ENCODE measurements around the gene SLC25A12. TPM values are rescaled to one million over a fixed set of nuclear protein-coding genes. Genes with fewer than 3 reads are reported as not detected.

SLC25A12 gene
- total RNA-seq, 4 donors from 2014 or later = 15.9 to 20.5 (median 18.6) TPM

GRCh38 chr2:171830039-171830438 is 64.0 kb downstream of the SLC25A12 start:
- DNase-seq (ENCODE audit: low spot score in 2 of 2) = no peak
- Histone ChIP-seq H3K27ac (no peak overlapping the region), H3K36me3 (peaks cover 0 to 78% (median 10%) of the 10 kb centered on the region in 3 donors), H3K4me1 (no peaks in the 10 kb centered on the region), H3K4me3 (no peak overlapping the region), H3K9me3 (no peaks in the 10 kb centered on the region), H3K27me3 (no peaks in the 10 kb centered on the region)
- TF ChIP-seq POLR2A (IDR thresholded peaks at IDR 0.05) (no peak), EP300 (IDR thresholded peaks at IDR 0.05) (no peak)
- TF ChIP-seq, protein P1, sequence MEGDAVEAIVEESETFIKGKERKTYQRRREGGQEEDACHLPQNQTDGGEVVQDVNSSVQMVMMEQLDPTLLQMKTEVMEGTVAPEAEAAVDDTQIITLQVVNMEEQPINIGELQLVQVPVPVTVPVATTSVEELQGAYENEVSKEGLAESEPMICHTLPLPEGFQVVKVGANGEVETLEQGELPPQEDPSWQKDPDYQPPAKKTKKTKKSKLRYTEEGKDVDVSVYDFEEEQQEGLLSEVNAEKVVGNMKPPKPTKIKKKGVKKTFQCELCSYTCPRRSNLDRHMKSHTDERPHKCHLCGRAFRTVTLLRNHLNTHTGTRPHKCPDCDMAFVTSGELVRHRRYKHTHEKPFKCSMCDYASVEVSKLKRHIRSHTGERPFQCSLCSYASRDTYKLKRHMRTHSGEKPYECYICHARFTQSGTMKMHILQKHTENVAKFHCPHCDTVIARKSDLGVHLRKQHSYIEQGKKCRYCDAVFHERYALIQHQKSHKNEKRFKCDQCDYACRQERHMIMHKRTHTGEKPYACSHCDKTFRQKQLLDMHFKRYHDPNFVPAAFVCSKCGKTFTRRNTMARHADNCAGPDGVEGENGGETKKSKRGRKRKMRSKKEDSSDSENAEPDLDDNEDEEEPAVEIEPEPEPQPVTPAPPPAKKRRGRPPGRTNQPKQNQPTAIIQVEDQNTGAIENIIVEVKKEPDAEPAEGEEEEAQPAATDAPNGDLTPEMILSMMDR (IDR thresholded peaks at IDR 0.05) = no peak
- 86 to 96% methylated on average over 3 of the region's 3 CpGs for WGBS, 2 donors

DNA sequence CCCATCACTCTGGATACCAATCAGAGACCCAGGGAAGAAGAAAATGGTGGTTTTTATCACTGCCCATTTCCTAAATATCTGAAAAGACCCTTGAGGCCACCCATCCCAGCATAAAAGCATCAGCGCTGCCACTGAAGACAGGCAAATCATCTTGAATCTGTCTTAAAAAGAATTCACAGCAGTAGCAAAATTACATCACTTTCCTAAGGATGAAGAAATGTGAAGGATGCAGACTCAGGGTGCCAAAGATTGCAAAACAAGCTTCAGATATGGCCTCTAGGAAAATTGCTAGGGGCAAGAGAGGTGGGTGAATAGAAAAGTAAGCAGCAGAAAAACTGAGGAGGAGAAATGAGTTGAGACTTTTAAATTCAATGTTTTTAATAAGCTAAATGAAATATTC is 70.0 kb downstream of the SLC25A12 start:
- Histone ChIP-seq H3K4me1 (no peaks in the 10 kb centered on the region), H3K27ac (no peak overlapping the region), H3K9me3 (no peaks in the 10 kb centered on the region), H3K4me3 (no peak overlapping the region), H3K27me3 (no peaks in the 10 kb centered on the region), H3K36me3 (peaks cover 0 to 32% (median 4%) of the 10 kb centered on the region in 3 donors)
- TF ChIP-seq, protein P1 (IDR thresholded peaks at IDR 0.05) = no peak
- no peak for TF ChIP-seq EP300 (IDR thresholded peaks at IDR 0.05)
- TF ChIP-seq POLR2A (IDR thresholded peaks at IDR 0.05) = no peak
- no peak for DNase-seq (ENCODE audit: low spot score in 2 of 2)
- WGBS, 2 donors = 89 to 93% methylated on average over 1 of the region's 1 CpG

DNA sequence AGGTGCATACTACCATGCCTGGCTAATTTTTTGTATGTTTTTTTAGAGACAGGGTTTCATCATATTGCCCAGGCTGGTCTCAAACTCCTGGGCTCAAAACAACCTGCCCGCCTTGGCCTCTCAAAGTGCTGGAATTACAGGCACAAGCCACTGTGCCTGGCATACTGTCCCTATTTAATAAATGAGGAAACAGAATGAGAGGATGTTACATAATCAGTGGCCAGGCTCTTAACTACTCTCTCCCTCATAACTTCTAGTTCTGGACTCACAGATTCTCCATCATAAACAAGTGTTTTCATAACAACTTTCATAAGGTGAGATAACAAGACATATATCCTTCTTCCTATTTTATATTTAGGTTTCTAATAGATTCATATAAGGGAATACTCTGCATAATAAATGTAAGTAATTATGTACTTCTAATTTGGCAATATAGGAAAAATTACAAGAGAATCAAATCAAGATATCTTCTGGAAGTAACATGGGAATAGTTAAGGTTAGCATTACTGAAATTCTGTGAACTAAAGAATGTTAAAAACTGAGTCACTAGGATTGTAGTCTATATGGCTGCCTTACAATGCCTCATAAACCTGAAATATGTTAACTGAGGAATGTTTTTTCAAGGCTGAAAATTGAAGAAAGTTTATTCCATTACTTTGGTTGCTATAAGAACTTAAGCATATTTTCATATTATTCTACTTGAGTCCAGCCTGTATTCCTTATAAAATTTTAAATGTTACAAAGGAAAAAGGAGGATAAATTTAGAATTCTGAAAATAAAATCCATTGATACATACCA is 71.3 kb downstream of the SLC25A12 start:
- Histone ChIP-seq H3K4me3 (no peak overlapping the region), H3K36me3 (peaks cover 0 to 22% (median 4%) of the 10 kb centered on the region in 3 donors)

GRCh38 chr2:171819453-171819852 is 74.6 kb downstream of the SLC25A12 start:
- H3K36me3 ChIP-seq = peaks cover 0 to 5% (median 0%) of the 10 kb centered on the region in 3 donors
- H3K27ac ChIP-seq = no peak overlapping the region
- H3K4me3 ChIP-seq = no peak overlapping the region
- no peaks in the 10 kb centered on the region for H3K27me3 ChIP-seq
- H3K4me1 ChIP-seq = no peaks in the 10 kb centered on the region
- no peaks in the 10 kb centered on the region for H3K9me3 ChIP-seq
- 90 to 97% methylated on average over 1 of the region's 1 CpG for WGBS, 2 donors
- TF ChIP-seq, protein P1 (IDR thresholded peaks at IDR 0.05) = no peak
- TF ChIP-seq EP300 (IDR thresholded peaks at IDR 0.05) = no peak
- no peak for TF ChIP-seq POLR2A (IDR thresholded peaks at IDR 0.05)
- DNase-seq (ENCODE audit: low spot score in 2 of 2) = no peak

More for the DNA sequence above, 71.3 kb downstream of the SLC25A12 start:
- Histone ChIP-seq H3K27me3 (no peaks in the 10 kb centered on the region), H3K4me1 (no peaks in the 10 kb centered on the region), H3K27ac (no peak overlapping the region), H3K9me3 (no peaks in the 10 kb centered on the region)
- WGBS, 2 donors = 83 to 85% methylated on average over 1 of the region's 1 CpG
- TF ChIP-seq, protein P1 (IDR thresholded peaks at IDR 0.05) = no peak
- no peak for TF ChIP-seq POLR2A (IDR thresholded peaks at IDR 0.05)
- no peak for TF ChIP-seq EP300 (IDR thresholded peaks at IDR 0.05)
- no peak for DNase-seq (ENCODE audit: low spot score in 2 of 2)

DNA sequence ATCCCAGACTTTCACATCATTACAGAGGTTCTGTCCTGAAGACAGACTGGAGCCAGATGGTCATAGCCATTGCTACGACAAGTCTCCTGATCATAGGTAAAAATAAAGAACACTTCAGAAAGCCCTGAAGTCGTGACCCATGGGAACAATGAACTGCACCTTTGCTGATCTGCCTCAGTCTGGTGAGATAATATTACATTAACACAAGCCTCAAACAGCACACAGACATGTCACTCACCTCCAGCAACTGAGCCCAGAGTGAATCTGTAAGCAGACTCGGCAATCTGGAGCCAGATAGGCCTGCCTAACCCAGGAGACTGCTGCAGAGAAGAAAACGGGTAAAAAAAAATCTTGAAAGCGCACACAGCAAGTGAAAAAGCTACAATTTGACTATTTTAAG is 79.2 kb downstream of the SLC25A12 start:
- Histone ChIP-seq H3K36me3 (peaks cover 0 to 5% (median 0%) of the 10 kb centered on the region in 3 donors), H3K4me3 (no peak overlapping the region)
- 82 to 85% methylated on average over 5 of the region's 5 CpGs for WGBS, 2 donors

More for the DNA sequence above, 79.2 kb downstream of the SLC25A12 start:
- H3K27ac ChIP-seq = no peak overlapping the region
- TF ChIP-seq EP300 (IDR thresholded peaks at IDR 0.05) = no peak
- TF ChIP-seq, protein P1 (IDR thresholded peaks at IDR 0.05) = no peak
- no peak for TF ChIP-seq POLR2A (IDR thresholded peaks at IDR 0.05)
- DNase-seq (ENCODE audit: low spot score in 2 of 2) = no peak
- H3K9me3 ChIP-seq = no peaks in the 10 kb centered on the region
- H3K27me3 ChIP-seq = no peaks in the 10 kb centered on the region
- H3K4me1 ChIP-seq = no peaks in the 10 kb centered on the region
